H9 (cell line): ENCODE data around the gene TCN2. TPM values are rescaled to one million over a fixed set of nuclear protein-coding genes. Genes with fewer than 3 reads are reported as not detected.

Experiments used
- DNase-seq: peaks from one replicate; pipeline ENCODE4 v3.0.0-alpha.2; 2017
- H2AFZ ChIP-seq: one replicate; pipeline ENCODE4 v1.6.1; 2013; ENCODE audit warnings: mild to moderate bottlenecking, low read length, control low read depth, moderate library complexity
- H2AK5ac ChIP-seq: 2 replicates; pipeline ENCODE4 v1.6.1; 2013; ENCODE audit warnings: low read length, control low read depth, mixed read lengths; ENCODE audit not compliant: insufficient read length
- H2BK120ac ChIP-seq: one replicate; pipeline ENCODE4 v1.6.1; 2013; ENCODE audit warnings: low read depth, mild to moderate bottlenecking, low read length, control low read depth, inconsistent platforms; ENCODE audit not compliant: poor library complexity, severe bottlenecking
- H2BK12ac ChIP-seq: 2 replicates; pipeline ENCODE4 v1.6.1; 2013; ENCODE audit warnings: low read length, control low read depth, mixed read lengths, low read depth; ENCODE audit not compliant: insufficient read length
- H2BK15ac ChIP-seq: 2 replicates; pipeline ENCODE4 v1.6.1; 2013; ENCODE audit warnings: low read depth, low read length, control low read depth
- H2BK20ac ChIP-seq: one replicate; pipeline ENCODE4 v1.6.1; 2013; ENCODE audit warnings: low read depth, mild to moderate bottlenecking, low read length, control low read depth, inconsistent platforms; ENCODE audit not compliant: poor library complexity, severe bottlenecking
- H2BK5ac ChIP-seq: 2 replicates; pipeline ENCODE4 v1.6.1; 2013; ENCODE audit warnings: low read length, control low read depth, mixed read lengths; ENCODE audit not compliant: insufficient read length
- H3K14ac ChIP-seq: 2 replicates; pipeline ENCODE4 v1.6.1; 2013; ENCODE audit warnings: low read length, control low read depth; ENCODE audit not compliant: insufficient read depth
- H3K18ac ChIP-seq: 2 replicates; pipeline ENCODE4 v1.6.1; 2013; ENCODE audit warnings: low read depth, mild to moderate bottlenecking, mixed read lengths, low read length, control low read depth; ENCODE audit not compliant: insufficient read length
- H3K23ac ChIP-seq: 2 replicates; pipeline ENCODE4 v1.6.1; 2013; ENCODE audit warnings: low read length, control low read depth, mixed read lengths, low read depth; ENCODE audit not compliant: insufficient read length
- H3K23me2 ChIP-seq: 2 replicates; pipeline ENCODE4 v1.6.1; 2013; ENCODE audit warnings: low read depth, mild to moderate bottlenecking, mixed read lengths, low read length, control low read depth; ENCODE audit not compliant: insufficient read length, poor library complexity, severe bottlenecking
- H3K27ac ChIP-seq: 2 replicates; pipeline ENCODE4 v1.5.1; 2013; ENCODE audit warnings: low read length, control low read depth, mixed read lengths, low read depth; ENCODE audit not compliant: insufficient read length
- H3K27me3 ChIP-seq: 2 replicates; pipeline ENCODE4 v1.6.1; 2013; ENCODE audit warnings: low read length, control low read depth, inconsistent platforms; ENCODE audit not compliant: insufficient read depth
- H3K4ac ChIP-seq: 2 replicates; pipeline ENCODE4 v1.6.1; 2013; ENCODE audit warnings: low read depth, mild to moderate bottlenecking, control low read depth, inconsistent platforms, low read length, moderate library complexity
- H3K4me1 ChIP-seq: 2 replicates; pipeline ENCODE4 v1.6.1; 2013; ENCODE audit warnings: low read length, control low read depth, inconsistent platforms; ENCODE audit not compliant: insufficient read depth
- H3K4me2 ChIP-seq: 2 replicates; pipeline ENCODE4 v1.6.1; 2013; ENCODE audit warnings: low read length, control low read depth, mixed read lengths; ENCODE audit not compliant: insufficient read length, insufficient read depth
- H3K56ac ChIP-seq: 2 replicates; pipeline ENCODE4 v1.6.1; 2013; ENCODE audit warnings: low read depth, mild to moderate bottlenecking, mixed read lengths, low read length, control low read depth; ENCODE audit not compliant: insufficient read length
- H3K79me1 ChIP-seq: 2 replicates; pipeline ENCODE4 v1.6.1; 2013; ENCODE audit warnings: low read depth, mild to moderate bottlenecking, moderate library complexity, low read length, control low read depth, inconsistent platforms; ENCODE audit not compliant: insufficient read depth, poor library complexity, severe bottlenecking
- H3K79me2 ChIP-seq: 2 replicates; pipeline ENCODE4 v1.6.1; 2013; ENCODE audit warnings: low read length, control low read depth, inconsistent platforms; ENCODE audit not compliant: insufficient read depth
- H3K9ac ChIP-seq: 2 replicates; pipeline ENCODE4 v1.6.1; 2013; ENCODE audit warnings: low read length, control low read depth, mixed read lengths; ENCODE audit not compliant: insufficient read length; ENCODE audit errors: extremely low read depth
- H3K9me3 ChIP-seq: one replicate; pipeline ENCODE4 v1.6.1; 2013; ENCODE audit warnings: low read depth, low read length, inconsistent platforms; ENCODE audit not compliant: control insufficient read depth
- H3T11ph ChIP-seq: one replicate; pipeline ENCODE4 v1.6.1; 2013; ENCODE audit warnings: mild to moderate bottlenecking, low read length, control low read depth, inconsistent platforms
- H4K20me1 ChIP-seq: one replicate; pipeline ENCODE4 v1.6.1; 2013; ENCODE audit not compliant: control insufficient read depth, insufficient read length, insufficient read depth
- H4K5ac ChIP-seq: 2 replicates; pipeline ENCODE4 v1.6.1; 2013; ENCODE audit warnings: low read depth, mild to moderate bottlenecking, mixed read lengths, low read length, control low read depth; ENCODE audit not compliant: insufficient read length
- H4K8ac ChIP-seq: replicated peaks from 2 replicates; pipeline ENCODE4 v1.6.1; 2013; ENCODE audit warnings: low read length, control low read depth, mixed read lengths, low read depth; ENCODE audit not compliant: insufficient read length
- H4K91ac ChIP-seq: 2 replicates; pipeline ENCODE4 v1.6.1; 2013; ENCODE audit warnings: low read depth, mild to moderate bottlenecking, moderate library complexity, mixed read lengths, low read length, control low read depth; ENCODE audit not compliant: insufficient read length
- H3K27ac Mint-ChIP-seq, 3 experiments: 2 replicates in 2 of 3; 3 replicates in 1 of 3; pipeline ENCODE4 v1.8.0; 2020 to 2021; ENCODE audit warnings: mixed read lengths in 3 of 3, mild to moderate bottlenecking in 1 of 3, moderate library complexity in 1 of 3
- H3K27me3 Mint-ChIP-seq: 2 replicates; pipeline ENCODE4 v1.8.0; 2021; ENCODE audit warnings: low read depth, mild to moderate bottlenecking, moderate library complexity, mixed read lengths
- H3K36me3 Mint-ChIP-seq, 3 experiments: 2 replicates in 2 of 3; 3 replicates in 1 of 3; pipeline ENCODE4 v1.8.0; 2020 to 2021; ENCODE audit warnings: low read depth in 3 of 3, mixed read lengths in 3 of 3; ENCODE audit not compliant: insufficient read depth in 1 of 3
- H3K4me1 Mint-ChIP-seq, 2 experiments: 2 replicates each; pipeline ENCODE4 v1.8.0; 2020; ENCODE audit warnings: mixed read lengths in 2 of 2
- H3K4me3 Mint-ChIP-seq, 2 experiments: 2 replicates in 1 of 2; 3 replicates in 1 of 2; pipeline ENCODE4 v1.8.0; 2020 to 2021; ENCODE audit warnings: mild to moderate bottlenecking in 2 of 2, mixed read lengths in 2 of 2, moderate library complexity in 1 of 2
- H3K9me3 Mint-ChIP-seq, 2 experiments: 2 replicates in 1 of 2; 3 replicates in 1 of 2; pipeline ENCODE4 v1.8.0; 2020; ENCODE audit warnings: mild to moderate bottlenecking in 2 of 2, mixed read lengths in 2 of 2, moderate library complexity in 1 of 2
- WGBS: extraction: QIAGEN DNeasy Blood & Tissue Kit; methylation state at CpG from one replicate; pipeline ENCODE4 v1.1.7; 2013; ENCODE audit warnings: missing lambda C conversion rate, low lambda C conversion rate, mixed read lengths; ENCODE audit not compliant: insufficient read length; ENCODE audit errors: extremely low coverage; 5-methylcytosine and 5-hydroxymethylcytosine counted together
- long read RNA-seq: library from polyadenylated mRNA; unstranded; transcript quantifications from one replicate; pipeline ENCODE4 v2.0.0, GENCODE V29; 2020
- total RNA-seq: library from RNA; stranded (reverse); gene quantifications from 2 replicates; pipeline ENCODE4 v1.2.1, GENCODE V29; 2021
- TF ChIP-seq, protein P1 (sequence below): fragments of 200-600 bp; sonication (generic); conservative IDR thresholded peaks from 3 replicates; pipeline ENCODE4 v1.8.0; 2021; ENCODE audit warnings: antibody characterized with exemption, mild to moderate bottlenecking

The TCN2 gene
- 39.0 and 42.2 TPM in 2 replicates for total RNA-seq
- long read RNA-seq, transcript TCN2-201 (9 exons, 2,535 nt) = major isoform, 395 of 459 reads
- long read RNA-seq, transcript TCN2-203 (9 exons, 1,870 nt) = minor isoform, 13 of 459 reads
- long read RNA-seq, transcript TCN2-202 (9 exons, 1,936 nt) = minor isoform, 8 of 459 reads
- long read RNA-seq, partial matches to known transcripts = 11 of 459 reads
- long read RNA-seq, other reads (novel, unspliced or antisense) = 32 of 459 reads

DNA sequence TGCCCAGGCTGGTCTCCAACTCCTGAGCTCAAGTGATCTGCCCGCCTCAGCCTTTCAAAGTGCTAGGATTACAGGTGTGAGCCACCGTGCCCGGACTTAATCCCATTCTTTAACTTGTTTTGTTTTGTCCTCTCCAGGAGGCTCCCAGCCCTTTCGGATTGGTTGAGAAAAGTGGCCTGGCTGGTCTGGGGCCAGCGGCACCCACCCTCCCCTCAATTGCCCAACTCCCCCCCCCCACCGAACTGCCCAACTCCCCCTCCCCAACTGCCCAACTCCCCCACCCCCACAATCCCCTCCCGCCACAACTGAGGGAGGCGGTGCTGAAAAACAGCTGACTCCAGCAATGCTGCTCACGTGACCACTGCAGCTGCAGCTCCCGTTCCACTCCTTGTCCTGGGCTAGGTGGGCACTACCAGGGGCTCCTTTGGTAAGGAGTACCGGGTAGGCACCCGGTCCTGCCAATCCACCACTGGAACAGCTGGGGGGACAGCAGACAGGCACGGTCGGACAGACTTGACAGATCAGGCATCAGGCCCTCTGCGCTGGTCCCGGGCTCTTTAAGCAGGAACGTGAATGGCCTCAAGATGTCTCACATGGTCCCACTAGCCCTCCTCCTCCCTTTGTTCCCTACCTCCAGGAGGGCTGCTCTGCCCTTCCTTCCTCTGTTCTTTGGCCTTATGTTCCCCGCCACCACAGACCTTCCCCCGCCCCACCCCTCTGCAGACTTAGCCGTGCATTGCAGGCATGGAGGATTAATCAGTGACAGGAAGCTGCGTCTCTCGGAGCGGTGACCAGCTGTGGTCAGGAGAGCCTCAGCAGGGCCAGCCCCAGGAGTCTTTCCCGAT, at the start of gene TCN2:
Gene TCN2, plus strand, starts transcription at position 720 of the 845 bp plus-strand sequence. CDS start 158 bp downstream, outside the sequence.
- no peak within 1 kb of the TSS for H2AK5ac ChIP-seq
- no peak within 1 kb of the TSS for H2BK5ac ChIP-seq
- no peak within 1 kb of the TSS for H3K56ac ChIP-seq
- no CpG with 5 or more reads among the region's 24 CpGs for WGBS
- H3K18ac ChIP-seq = peak within 1 kb of the TSS; percentile 79
- H3K36me3 Mint-ChIP-seq = peaks cover 13 to 24% (median 22%) of the 10 kb centered on the region in 3 experiments; a peak in 6 of 7 replicates
- 0 out of 2 replicates have a peak, but pooled peaks cover 6% of the 10 kb centered on the region for H3K4me1 ChIP-seq
- H3K9me3 Mint-ChIP-seq = peaks cover 0 to 3% of the 10 kb centered on the region in 2 experiments; a peak in 2 of 5 replicates
- H4K20me1 ChIP-seq = no peaks in the 10 kb centered on the region
- no peak within 1 kb of the TSS for H2BK15ac ChIP-seq
- no peak within 1 kb of the TSS for H2BK12ac ChIP-seq
- no peak within 1 kb of the TSS for H2AFZ ChIP-seq
- H3K79me2 ChIP-seq = no peaks in the 10 kb centered on the region
- peak; percentile 97 for DNase-seq
- peaks cover 4% of the 10 kb centered on the region for H3K79me1 ChIP-seq
- no peaks in the 10 kb centered on the region for H3K27me3 ChIP-seq
- peak within 1 kb of the TSS; percentile 49 for H3K27ac ChIP-seq
- H3K4me3 Mint-ChIP-seq = peak within 1 kb of the TSS; percentile 77 to 85
- peak within 1 kb of the TSS; percentile 98 to 100 (median 99) for H3K27ac Mint-ChIP-seq
- no peaks in the 10 kb centered on the region for H3K27me3 Mint-ChIP-seq
- H3K9ac ChIP-seq = peak within 1 kb of the TSS; percentile 60
- no peak within 1 kb of the TSS for H3T11ph ChIP-seq
- H4K91ac ChIP-seq = no peak within 1 kb of the TSS
- no peak within 1 kb of the TSS for H4K8ac ChIP-seq
- H3K23me2 ChIP-seq = peaks cover 6% of the 10 kb centered on the region
- H2BK120ac ChIP-seq = no peak within 1 kb of the TSS
- TF ChIP-seq, protein P1, sequence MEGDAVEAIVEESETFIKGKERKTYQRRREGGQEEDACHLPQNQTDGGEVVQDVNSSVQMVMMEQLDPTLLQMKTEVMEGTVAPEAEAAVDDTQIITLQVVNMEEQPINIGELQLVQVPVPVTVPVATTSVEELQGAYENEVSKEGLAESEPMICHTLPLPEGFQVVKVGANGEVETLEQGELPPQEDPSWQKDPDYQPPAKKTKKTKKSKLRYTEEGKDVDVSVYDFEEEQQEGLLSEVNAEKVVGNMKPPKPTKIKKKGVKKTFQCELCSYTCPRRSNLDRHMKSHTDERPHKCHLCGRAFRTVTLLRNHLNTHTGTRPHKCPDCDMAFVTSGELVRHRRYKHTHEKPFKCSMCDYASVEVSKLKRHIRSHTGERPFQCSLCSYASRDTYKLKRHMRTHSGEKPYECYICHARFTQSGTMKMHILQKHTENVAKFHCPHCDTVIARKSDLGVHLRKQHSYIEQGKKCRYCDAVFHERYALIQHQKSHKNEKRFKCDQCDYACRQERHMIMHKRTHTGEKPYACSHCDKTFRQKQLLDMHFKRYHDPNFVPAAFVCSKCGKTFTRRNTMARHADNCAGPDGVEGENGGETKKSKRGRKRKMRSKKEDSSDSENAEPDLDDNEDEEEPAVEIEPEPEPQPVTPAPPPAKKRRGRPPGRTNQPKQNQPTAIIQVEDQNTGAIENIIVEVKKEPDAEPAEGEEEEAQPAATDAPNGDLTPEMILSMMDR = no peak
- no peak within 1 kb of the TSS for H4K5ac ChIP-seq
- no peak within 1 kb of the TSS for H3K23ac ChIP-seq
- H3K4ac ChIP-seq = no peak within 1 kb of the TSS
- no peak within 1 kb of the TSS for H2BK20ac ChIP-seq
- peak within 1 kb of the TSS; percentile 30; the same call in 1 of the 2 replicates for H3K14ac ChIP-seq
- peaks cover 40 to 49% of the 10 kb centered on the region in 2 experiments for H3K4me1 Mint-ChIP-seq
- no peaks in the 10 kb centered on the region for H3K9me3 ChIP-seq
- H3K4me2 ChIP-seq = peak within 1 kb of the TSS; percentile 82
